CD1c-positive myeloid dendritic cell (primary cell): ENCODE data around the gene ATP6V0D1.

Experiments
- DNase-seq: peaks from one replicate; pipeline ENCODE4 v3.0.0-alpha.2; 2016; ENCODE audit errors: extremely low spot score

ATP6V0D1 gene

DNA sequence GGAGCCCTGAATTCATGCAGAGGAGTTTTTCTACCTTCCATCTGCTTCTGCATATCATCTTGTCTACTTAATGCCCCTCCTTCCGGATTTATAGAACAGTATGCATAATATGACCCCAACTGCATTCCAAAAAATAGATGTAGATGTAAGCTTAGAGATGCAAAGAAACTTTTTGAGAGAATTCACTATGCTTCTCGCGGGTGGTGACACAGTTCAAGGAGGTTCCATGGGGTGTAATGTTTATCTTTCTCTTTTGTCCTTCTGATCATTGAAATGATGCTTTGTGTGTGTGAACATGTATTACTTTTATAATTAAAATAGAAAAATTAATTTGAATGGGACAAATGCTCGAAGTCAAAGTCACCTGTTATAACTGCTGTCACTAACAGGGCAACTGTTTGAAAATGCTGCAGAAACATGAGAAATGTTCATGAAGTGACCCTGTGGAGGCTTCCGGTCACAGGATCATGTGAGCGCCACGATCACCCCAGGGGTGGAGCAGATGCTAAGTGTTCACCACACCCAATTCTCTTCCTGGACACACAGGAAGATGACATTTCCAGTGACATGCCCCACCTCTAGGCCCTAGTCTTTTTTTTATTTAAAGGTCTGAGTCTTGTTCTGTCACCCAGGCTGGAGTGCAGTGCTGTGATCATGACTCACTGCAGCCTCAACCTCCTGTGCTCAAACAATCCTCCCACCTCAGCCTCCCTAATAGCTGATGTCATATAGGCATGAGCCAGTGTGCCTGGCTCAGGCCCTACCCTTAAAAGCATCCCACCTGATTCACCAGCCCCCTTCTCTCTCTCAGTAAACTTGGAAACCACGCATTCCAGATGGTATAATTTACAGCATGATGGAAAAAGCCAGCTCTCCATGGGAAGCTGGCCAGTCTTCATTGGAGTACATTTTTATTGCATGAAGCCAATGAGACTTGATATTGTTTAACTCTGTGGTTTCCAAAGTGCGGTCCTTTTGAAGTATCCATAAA, 23.4 kb upstream of the ATP6V0D1 start:
- DNase-seq: peak; percentile 85

DNA sequence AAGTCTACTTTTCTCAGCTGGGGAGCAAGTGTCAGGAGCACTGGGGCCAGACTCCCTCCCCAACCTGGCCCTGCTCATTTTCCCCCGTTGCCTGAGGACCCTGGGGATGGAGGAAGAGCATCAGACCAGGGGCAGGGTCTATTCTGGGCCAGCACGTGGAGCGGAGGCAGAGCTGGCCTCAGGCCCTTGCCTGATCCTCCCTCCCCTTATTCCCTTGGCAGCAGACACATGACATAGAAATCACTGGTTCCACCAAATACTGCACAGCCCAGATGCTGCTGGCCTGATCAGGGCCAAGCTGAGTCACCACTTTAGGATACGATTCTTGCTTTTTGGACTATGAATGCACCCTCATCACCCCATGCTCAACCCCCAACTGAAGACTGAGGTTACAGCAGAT, 18.1 kb upstream of the ATP6V0D1 start:
- no peak for DNase-seq

DNA sequence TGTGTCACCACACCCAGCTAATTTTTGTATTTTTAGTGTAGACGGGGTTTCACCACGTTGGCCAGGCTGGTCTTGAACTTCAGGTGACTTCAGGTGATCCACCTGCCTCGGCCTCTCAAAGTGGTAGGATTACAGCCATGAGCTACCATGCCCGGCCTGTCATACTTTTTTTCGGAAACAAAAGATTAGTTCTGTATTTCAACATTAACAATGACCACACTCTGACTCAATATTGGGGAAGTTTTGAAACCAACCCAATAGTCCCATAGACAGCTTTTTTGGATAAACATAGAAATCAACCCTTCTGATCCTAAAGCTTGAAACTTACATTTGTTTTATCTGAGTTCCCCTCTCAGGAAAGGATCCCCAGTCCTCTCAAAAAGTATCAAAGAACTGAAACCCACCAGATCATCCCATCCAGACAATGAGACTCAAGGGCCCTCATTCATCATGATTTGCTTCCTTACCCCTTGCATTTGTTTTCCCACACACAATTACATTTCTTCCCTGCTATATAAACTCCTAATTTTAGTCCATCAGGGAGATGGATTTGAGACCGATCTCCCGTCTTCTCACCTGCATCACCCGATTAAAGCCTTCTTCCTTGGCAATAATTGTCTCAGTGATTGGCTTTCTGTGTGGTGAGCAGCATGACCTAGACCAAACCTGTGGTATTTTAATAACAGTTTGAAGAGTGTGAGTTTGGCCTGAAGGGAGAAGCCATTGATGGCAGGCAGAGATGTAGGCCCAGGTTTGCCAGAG, 9.6 kb upstream of the ATP6V0D1 start:
- peak; percentile 88 for DNase-seq

DNA sequence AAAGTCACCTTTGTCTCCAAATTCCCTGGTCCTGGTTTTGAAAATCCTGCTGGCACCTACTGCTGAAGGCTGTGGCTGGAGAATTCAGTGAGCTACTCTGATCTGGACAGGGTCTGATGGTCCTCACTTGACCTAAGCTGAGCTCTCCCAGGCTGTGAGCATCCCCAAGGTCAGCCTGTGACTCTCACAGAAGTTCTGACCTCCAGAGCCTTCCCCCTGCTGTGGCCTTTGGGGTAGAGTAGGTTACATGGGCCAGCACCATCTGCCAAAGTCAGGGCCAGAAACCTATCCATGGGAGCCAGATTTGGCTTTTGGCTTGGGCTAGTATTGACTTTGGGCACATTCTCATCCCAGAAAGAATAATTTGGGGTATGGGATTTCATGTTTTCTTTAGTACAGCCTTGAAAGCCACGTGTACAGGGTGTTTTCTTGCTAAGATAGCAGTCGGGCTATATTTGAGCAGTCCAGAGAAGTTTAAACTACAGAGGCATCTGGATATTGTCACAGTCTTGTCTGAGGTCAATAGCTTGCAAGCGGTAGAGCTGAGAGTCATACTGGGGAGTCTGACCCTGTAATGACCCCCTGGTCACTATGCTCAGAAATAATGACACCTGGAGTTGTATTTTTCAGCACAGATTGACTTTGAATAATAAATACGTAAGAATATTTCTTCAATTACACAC, 8.6 kb upstream of the ATP6V0D1 start:
- no peak for DNase-seq

DNA sequence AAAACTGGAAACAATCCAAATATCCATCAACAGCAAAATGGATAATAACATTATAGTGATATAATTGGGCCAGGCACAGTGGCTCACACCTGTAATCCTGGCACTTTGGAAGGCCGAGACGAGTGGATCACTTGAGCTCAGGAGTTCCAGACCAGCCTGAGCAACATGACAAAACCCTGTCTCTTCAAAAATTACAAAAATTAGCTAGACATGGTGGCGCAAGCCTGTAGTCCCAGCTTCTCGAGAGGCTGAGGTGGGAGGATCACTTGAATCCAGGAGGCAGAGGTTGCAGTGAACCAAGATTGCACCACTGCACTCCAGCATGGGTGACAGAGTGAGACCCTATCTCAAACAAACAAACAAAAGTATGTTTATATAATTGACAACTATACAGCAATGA, 6.6 kb upstream of the ATP6V0D1 start:
- peak; percentile 29 for DNase-seq

DNA sequence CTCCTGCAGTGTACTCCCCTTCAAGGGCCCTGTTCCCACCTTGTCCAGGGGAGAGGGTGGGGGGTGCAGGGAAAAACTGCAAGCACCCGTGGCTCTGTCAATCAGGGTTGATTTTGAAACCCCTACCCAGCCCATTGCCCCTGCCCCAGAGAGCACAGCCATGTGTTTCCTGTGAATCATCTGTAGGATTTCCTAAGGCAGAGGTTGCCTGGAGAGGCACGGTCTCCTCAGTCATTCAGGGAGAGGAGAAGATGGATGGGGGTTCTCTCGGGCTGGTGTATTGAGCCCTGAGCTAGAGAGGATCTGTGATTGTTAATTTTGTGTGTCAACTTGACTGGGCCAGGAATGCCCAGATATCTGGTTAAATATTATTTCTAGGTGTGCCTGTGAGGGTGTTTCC, 5.8 kb upstream of the ATP6V0D1 start:
- DNase-seq: peak; percentile 51

DNA sequence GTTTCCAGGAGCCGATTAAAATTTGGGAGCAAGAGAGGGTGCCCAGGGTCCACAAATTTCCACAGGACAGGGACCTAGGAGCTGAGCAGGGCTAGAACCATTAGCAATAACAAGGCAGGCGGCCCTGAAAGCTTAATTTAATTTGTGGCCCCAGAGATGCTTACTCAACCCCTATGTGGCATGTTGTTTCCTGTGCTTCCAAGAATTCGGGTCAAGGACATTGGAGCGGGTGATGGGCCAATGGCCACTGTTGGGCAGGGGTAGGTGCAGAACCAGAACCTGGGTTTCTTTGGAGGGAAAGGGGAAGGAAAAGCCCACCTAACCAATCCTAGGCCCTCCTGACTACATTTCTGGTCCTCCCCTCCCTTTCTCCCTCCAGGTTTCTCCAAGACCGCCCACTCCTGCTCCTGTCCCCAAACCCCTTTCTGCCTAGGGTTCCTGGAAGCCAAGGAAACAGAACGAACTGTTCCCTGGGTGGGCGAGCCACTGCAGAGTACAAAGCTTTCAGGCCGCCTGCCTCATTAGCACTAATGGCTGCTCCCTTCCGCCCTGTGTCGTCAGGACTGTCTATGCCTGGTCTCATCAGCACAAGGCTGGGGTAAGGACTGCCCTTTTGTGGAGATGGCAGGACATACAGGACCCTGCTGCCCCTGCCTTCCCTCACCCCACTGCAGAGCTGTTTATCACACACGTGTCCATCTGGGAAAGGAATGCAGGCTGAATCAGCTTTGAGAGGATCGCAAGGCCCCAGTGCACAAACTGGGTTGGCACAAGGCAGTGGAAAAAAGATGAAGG, 3.0 kb upstream of the ATP6V0D1 start:
- no peak for DNase-seq

DNA sequence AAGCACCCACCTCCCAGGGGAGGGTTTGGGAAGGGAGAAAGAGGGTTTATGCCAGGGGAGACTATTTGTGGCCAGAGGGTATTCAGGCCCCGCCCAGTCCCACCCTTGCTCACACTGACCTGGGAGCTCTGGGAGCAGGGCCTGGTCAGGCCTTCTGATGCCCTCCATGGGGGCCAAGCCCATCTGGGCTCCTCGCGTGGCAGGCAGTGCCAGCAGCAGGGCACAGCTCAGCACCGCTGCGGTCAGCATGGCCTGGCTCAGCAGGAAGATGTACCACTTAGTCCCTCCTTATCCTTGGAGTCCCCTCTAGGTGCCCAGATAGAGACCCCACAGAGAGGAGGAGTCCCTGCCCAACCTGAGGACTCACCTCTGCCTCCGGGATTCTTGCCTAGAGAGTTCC, 2.2 kb upstream of the ATP6V0D1 start, which contains the start of gene AGRP:
TSS of gene AGRP (minus strand) at position 398 of the 400 bp plus-strand sequence. CDS start at position 249, 149 bp downstream.
- DNase-seq: no peak

DNA sequence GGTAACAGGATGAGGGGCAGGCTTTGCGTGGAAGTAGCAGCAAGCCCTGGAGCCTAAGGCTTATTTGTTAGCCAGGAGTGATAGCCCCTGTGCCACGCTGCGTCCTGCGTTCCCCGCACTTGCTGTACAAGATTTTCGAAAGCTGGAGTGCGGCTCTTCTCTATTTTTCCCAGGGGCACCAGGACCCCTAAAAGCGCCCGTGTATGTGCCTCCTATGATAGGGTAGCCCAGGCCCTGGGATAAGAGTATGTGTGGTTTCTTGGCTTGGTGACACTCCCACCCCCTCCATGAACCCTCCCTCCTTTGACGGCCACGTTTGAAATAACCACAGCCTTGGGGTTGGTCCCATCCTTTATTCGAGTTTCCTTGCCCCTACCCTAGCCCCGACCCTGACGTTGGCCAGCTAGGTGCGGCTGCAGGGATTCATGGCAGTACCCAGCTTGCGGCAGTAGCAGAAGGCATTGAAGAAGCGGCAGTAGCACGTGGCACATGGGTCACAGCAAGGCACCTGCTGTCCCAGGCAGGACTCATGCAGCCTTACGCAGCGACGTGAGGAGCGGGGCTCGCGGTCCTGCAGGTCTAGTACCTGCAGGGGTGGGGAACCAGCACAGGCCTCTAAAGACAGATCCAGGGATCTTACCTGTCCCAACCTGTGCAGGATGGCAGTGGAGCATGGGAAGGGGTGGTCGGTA, 1.4 kb upstream of the ATP6V0D1 start:
- no peak for DNase-seq

DNA sequence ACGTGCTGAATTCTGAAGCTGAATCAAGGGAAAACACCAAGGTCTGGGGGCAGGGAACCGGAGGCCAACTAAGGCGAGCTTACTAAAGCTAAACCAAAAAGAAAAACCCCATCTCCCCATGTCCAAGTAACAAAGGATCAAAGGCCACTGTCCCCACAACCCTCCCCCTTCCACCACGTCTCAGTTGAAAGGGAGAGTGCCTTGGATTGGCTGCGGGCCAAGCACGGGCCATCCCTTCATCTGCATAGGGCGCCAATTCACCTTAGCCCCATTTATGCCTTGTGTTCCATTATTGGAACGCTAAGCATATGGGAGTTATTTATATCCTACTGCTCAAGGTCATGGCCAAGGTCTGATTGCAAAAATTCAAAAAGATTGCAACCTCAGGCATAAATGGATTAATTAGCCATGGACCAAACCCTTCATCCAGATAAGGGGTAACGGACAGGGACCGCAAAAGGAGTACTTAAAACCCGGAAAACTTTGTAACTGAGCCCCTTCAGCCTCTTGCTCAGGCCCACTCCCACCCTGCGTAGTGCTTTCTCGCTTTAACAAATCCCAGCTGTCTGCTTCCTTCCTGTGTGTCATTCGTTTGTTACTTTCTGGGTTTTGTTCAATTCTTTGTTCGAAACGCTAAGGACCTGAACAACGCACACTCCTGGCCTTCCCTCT, 740 bp upstream of the ATP6V0D1 start:
- DNase-seq: no peak

DNA sequence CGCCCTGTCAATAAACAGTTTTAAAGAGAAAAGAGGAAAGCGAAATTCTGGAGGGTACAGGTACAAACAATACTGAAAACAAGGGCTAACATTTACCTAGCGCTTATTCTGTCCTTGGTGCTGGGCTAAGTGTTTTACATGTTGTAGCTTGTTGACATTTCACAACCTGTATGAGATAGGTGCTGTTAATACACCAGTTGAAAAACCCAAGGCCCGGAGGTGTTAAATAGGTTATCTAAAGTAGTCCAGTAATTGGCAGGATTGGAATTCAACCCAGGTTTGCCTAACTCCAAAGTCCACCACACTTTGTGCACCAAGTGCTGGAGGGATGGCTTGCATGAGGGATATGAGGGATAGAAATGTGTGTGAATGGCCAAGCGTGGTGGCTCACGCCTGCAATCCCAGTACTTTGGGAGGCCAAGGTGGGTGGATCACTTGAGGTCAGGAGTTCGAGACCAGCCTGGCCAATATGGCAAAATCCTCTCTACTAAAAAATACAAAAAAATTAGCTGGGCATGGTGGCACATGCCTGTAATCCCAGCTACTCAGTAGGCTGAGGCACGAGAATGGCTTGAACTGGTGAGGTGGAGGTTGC, 2.9 kb downstream of the ATP6V0D1 start:
- DNase-seq: no peak

DNA sequence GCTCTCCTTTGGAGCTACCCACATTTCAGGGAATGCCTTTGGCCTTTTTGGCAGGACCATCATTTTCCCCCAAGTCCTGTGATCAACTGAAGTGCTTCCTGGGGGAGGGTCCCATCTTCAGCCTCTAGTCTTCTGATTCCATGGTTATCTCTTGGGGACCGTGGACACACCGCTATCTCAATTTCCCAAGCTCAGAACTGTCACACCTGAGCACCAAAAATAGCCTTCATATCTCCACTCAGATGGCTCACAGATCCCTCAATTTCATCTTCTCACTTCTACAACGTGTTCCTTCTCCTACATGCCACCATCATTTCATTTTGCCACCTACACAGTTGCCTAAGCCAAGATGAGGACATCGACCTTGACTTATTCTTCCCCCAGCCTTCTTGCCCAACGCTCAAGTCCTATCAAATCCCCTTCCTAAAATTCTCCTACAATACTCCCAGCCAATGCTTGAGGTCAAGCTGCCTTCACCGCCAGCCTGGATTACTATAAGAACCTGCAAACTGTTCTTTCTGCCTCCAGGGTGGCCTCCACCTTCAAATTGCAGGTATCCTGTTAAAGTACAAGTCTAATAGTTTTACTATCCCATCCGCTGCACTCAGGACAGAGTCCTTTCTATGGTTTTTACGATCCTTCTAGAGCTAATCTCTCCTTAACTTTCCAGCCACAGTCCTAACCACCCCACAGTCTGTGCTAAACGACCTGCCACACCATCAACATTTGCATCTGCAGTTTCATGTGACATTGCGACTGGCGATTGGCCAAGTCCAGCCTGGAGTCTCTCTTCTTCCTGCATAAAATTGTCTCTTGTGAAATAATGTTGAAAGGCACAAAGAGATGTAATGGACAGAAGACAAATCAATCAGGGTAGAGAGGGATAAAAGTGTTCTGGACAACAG, 6.2 kb downstream of the ATP6V0D1 start:
- DNase-seq: peak; percentile 31

DNA sequence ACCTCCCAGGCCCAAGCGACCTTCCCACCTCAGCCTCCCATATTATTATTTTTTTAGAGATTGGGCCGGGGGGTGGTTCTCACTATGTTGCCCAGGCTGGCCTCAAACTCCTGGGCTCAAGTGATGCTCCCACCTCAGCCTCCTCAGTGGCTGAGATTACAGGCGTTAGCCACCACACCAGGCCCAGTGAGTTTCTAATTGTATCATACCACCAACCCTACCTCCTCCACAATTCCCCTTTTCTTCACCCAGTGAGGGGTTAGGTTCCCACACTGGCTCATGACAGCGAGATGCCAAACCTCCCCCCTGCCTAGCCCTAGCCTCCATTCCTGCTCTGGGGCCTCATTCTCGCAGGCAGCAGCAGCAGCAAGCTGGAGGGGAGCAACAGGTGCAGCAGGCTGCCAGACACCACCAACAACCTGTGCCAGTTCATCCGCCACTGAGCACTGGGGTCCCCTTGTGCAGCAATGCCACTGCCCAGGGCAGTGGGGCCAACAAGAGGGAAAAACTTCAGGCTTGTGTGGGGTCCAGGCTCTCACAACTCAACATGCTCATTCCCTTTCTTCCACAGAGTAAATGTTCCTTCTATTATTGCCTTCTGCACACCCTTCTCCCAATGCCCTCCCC, 9.1 kb downstream of the ATP6V0D1 start:
- no peak for DNase-seq

DNA sequence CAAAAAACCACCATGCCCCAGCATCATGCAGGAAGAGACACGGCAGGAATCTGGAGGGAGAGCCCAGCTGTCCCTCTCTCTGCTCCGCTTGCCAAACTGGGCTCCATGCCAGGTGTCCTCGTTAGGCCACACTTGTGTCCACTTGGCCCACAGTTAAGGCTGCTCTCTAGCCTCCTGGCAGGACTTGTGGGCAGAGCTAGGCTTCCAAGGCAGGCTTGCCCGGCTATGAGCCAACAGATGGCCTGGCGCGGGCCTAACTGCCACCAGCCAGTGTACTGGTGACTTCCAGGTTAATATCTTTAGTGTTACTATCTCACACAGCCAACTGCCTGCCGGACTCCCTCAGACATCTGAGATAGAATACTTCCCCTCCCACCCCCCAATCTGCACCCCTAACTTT, 10.6 kb downstream of the ATP6V0D1 start:
- no peak for DNase-seq

DNA sequence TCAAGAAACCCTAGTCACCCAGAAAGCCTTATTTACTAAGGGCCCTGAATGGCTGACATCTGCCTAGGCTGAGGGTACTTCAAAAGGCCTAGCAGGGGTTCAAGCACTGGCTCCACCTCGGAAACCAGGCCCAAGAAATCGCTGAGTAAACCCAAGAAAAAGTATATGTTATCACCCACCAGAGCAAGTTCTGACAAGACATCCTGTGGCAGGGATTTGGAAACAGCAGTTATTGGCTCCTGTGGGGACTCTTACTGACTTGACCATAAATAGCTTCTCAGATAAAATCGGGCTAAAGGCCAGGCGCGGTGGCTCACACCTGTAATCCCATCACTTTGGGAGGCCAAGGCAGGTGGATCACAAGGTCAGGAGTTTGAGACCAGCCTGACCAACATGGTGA, 12.2 kb downstream of the ATP6V0D1 start:
- no peak for DNase-seq

DNA sequence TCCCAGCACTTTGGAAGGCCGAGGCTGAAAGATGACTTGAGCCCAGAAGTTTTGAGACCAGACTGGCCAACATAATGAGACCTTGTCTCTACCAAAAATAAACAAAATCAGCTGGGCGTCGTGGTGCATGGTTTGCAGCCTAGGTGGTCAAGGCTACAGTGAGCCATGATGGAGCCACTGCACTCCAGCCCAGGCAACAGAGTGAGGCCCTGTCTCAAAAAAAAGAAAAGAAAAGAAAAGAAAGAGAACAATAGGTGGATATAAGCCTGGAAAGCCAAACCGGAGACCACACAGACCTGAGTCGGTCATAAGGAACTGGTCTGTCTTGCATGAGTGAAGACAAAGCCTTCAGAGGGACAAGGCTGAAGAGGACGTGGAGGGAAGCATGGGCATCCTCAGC, 14.4 kb downstream of the ATP6V0D1 start:
- no peak for DNase-seq

DNA sequence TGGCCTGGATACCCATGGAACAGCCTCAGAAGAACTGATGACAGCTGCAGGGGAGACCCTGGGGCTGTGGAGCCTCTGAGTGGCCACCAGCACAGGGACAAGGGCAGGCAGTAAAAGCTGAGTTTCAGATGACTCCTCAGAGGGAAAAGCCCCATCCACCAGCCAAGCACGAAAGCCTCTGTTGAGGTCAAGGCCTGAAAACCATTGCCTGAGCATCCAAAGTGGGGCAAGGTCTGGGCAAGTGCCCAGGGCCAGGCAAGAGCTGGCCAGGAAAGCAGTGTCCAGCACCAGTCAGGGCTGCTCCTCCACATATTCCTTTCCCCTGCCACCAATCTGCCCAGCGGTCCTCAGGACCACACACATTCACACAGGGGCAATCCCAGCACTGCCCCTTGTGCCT, 16.4 kb downstream of the ATP6V0D1 start:
- DNase-seq: no peak

DNA sequence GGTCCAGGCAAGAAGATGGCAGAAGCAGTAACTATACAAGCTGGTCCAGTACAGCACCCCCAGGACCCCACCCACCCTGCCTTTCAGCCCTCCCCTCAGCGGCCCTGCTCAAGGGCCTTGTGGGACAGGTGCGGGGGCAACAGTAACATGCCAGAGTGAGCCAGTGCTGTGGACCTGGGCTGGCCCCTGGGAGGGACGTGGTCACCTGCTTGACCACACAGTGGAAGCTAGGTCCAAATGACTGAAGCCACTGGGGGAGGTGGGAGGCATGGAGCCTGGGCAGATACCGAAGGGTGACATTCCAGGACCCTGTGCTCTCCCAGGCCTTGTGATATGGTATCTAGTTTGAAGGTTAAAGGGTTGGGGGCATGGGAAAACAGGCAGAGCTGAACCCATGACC, 17.3 kb downstream of the ATP6V0D1 start:
- DNase-seq: no peak
